NB4 (cell line): ENCODE results near the gene PCDH17.

Experiments
- CTCF ChIP-seq: IDR thresholded peaks from one replicate; pipeline ENCODE4 v1.5.1; 2012; ENCODE audit warnings: low read depth, low read length
- MAX ChIP-seq: IDR thresholded peaks from 2 replicates; pipeline ENCODE4 v1.6.1; 2011; ENCODE audit warnings: low read depth, low read length
- POLR2A ChIP-seq: IDR thresholded peaks from 2 replicates; pipeline ENCODE4 v1.6.1; 2011; ENCODE audit warnings: mild to moderate bottlenecking; ENCODE audit not compliant: insufficient read length; ENCODE audit errors: extremely low read depth

DNA sequence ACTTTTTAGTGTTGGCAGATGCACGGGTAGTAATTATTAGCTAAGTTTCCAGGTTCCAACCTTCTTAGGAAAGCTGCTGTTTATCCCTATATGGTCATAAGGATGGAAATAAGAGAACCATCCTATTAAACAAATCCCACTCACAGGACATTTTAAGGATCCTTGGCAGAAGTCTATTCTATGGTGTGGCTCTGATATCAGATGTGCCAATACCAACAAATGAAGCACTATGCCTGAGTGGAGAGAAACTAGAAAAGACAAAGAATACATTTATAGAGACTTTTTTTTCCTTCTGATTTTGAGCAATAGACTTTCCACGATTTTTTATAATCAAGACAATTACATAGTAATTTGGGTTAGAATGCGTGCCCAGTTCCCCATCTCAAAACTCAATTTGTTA, 12.6 kb downstream of the PCDH17 start:
- no peak for TF ChIP-seq CTCF
- TF ChIP-seq POLR2A: no peak
- TF ChIP-seq MAX: no peak
